B cell (primary cell): ENCODE data around the gene SLC5A10.

Source experiments
- CTCF ChIP-seq: fragments of 200-600 bp; IDR thresholded peaks from one replicate; pipeline ENCODE4 v1.8.0; 2022; ENCODE audit warnings: antibody characterized with exemption, mild to moderate bottlenecking
- EZH2 ChIP-seq: IDR thresholded peaks from 2 replicates; pipeline ENCODE4 v1.6.1; 2012; ENCODE audit warnings: borderline replicate concordance, low read depth, mild to moderate bottlenecking, moderate library complexity, low read length; ENCODE audit not compliant: insufficient read depth, poor library complexity, severe bottlenecking

GRCh38 chr17:18996458-18996857 lies 44.5 kb downstream of the SLC5A10 start:
- TF ChIP-seq EZH2 = no peak
- no peak for TF ChIP-seq CTCF
